K562 (cell line): ENCODE measurements around the gene SPATA32. TPM values are rescaled to one million over a fixed set of nuclear protein-coding genes. Genes with fewer than 3 reads are reported as not detected.

Experiments
- ATAC-seq: fragments of 200-7000 bp; cut with Tn5 transposase; 3 replicates; pipeline ENCODE4 v1.9.1; 2020; ENCODE audit warnings: moderate library complexity
- BruUV-seq: library from RNA; stranded (reverse); fragments of 400-500 nt; replicated peaks from 2 replicates; lab custom pipeline; 2021; lab: Mats Ljungman, UMichigan
- CTCF ChIA-PET: fragments of 300-600 bp; formaldehyde crosslinking; extraction: SDS; loops from one replicate; lab custom pipeline; 2021; ENCODE audit warnings: low intra/inter-chr PET ratio; lab: Yijun Ruan, JAX
- POLR2A ChIA-PET: fragments of 300-600, 350-650 bp; sonication (Branson Sonifier 250); formaldehyde crosslinking; extraction: SDS; loops from one replicate; lab custom pipeline; 2021; ENCODE audit warnings: antibody characterized with exemption, inconsistent platforms; lab: Yijun Ruan, JAX
- DNase-seq, 4 experiments: peaks; one replicate each; pipeline versions ENCODE4 v3.0.0 to v3.0.0-alpha.2; 2011 to 2018; ENCODE audit warnings: low spot score in 3 of 4, mixed read lengths in 3 of 4; ENCODE audit errors: extremely low read depth in 1 of 4
- FAIRE-seq: peaks from 2 replicates; lab custom pipeline; 2011; peaks lifted over from hg19 to GRCh38; lab: Jason Lieb, UNC
- H2AFZ ChIP-seq: 2 replicates; pipeline ENCODE4 v1.6.0; 2011; ENCODE audit warnings: low read depth, low read length, control low read depth, inconsistent platforms
- H3K27ac ChIP-seq: fragments of 200-600 bp; 3 replicates; pipeline ENCODE4 v1.8.0; 2011; ENCODE audit warnings: low read depth, mild to moderate bottlenecking, control low read depth, inconsistent platforms, low read length, moderate library complexity, mixed read lengths; ENCODE audit errors: extremely low read depth
- H3K27me3 ChIP-seq, 2 experiments: fragments of 300-600 bp in 1 of 2; 2 replicates in 1 of 2; 3 replicates in 1 of 2; pipeline versions ENCODE4 v1.6.0 to v1.8.0; 2011; ENCODE audit warnings: inconsistent platforms in 2 of 2, low read length in 2 of 2, mild to moderate bottlenecking in 1 of 2, mixed read lengths in 1 of 2, moderate library complexity in 1 of 2; ENCODE audit not compliant: control insufficient read depth in 2 of 2, insufficient read depth in 2 of 2
- H3K36me3 ChIP-seq: fragments of 300-600 bp; 3 replicates; pipeline ENCODE4 v1.8.0; 2011; ENCODE audit warnings: mild to moderate bottlenecking, low read length, inconsistent platforms; ENCODE audit not compliant: control insufficient read depth, insufficient read depth
- H3K4me1 ChIP-seq, 2 experiments: fragments of 200-600 bp in 1 of 2; replicated peaks in 1 of 2; 2 replicates in 1 of 2; 3 replicates in 1 of 2; pipeline versions ENCODE4 v1.5.1 to v1.8.0; 2011; ENCODE audit warnings: inconsistent platforms in 2 of 2, low read length in 2 of 2, mild to moderate bottlenecking in 1 of 2, mixed read lengths in 1 of 2, moderate library complexity in 1 of 2; ENCODE audit not compliant: control insufficient read depth in 2 of 2, insufficient read depth in 2 of 2
- H3K4me2 ChIP-seq: 2 replicates; pipeline ENCODE4 v1.6.1; 2011; ENCODE audit warnings: low read length, control low read depth, inconsistent platforms, mixed read lengths; ENCODE audit not compliant: insufficient read depth
- H3K4me3 ChIP-seq: fragments of 200-600 bp; sonication (generic), shearing (Covaris generic); 2 replicates; pipeline ENCODE4 v1.5.1; 2016; ENCODE audit warnings: control low read depth, inconsistent platforms
- H3K79me2 ChIP-seq: fragments of 200-600 bp; 3 replicates; pipeline ENCODE4 v1.8.0; 2011; ENCODE audit warnings: low read length, inconsistent platforms; ENCODE audit not compliant: control insufficient read depth, insufficient read depth
- H3K9ac ChIP-seq, 2 experiments: 2 replicates each; pipeline versions ENCODE4 v1.6.0 to v1.6.1; 2011; ENCODE audit warnings: low read depth in 2 of 2, low read length in 2 of 2, control low read depth in 1 of 2, inconsistent platforms in 1 of 2, mild to moderate bottlenecking in 1 of 2, mixed read lengths in 1 of 2; ENCODE audit not compliant: insufficient read depth in 1 of 2
- H3K9me1 ChIP-seq: one replicate; pipeline ENCODE4 v1.6.0; 2011; ENCODE audit warnings: inconsistent platforms, mild to moderate bottlenecking, low read length, moderate library complexity; ENCODE audit not compliant: control insufficient read depth, insufficient read depth
- H3K9me3 ChIP-seq: replicated peaks from 2 replicates; pipeline ENCODE4 v1.5.1; 2011; ENCODE audit warnings: low read depth, low read length, inconsistent platforms; ENCODE audit not compliant: control insufficient read depth, insufficient read depth
- H4K20me1 ChIP-seq: replicated peaks from 2 replicates; pipeline ENCODE4 v1.6.1; 2011; ENCODE audit warnings: low read length, inconsistent platforms, mixed read lengths; ENCODE audit not compliant: control insufficient read depth, insufficient read depth
- ATF3 ChIP-seq, 2 experiments: fragments of 450-650 bp in 1 of 2; sonication (generic) in 1 of 2; formaldehyde crosslinking in 1 of 2; IDR thresholded peaks in 1 of 2; conservative IDR thresholded peaks in 1 of 2; 2 replicates each; pipeline versions ENCODE4 v1.6.1 to v1.8.1; 2016 to 2023; ENCODE audit warnings: mild to moderate bottlenecking in 2 of 2, moderate library complexity in 2 of 2, inconsistent platforms in 1 of 2, missing genetic modification reagents in 1 of 2
- DACH1 ChIP-seq: fragments of 450-650 bp; IDR thresholded peaks from 2 replicates; pipeline ENCODE4 v1.6.1; 2018; ENCODE audit not compliant: partially characterized antibody
- E4F1 ChIP-seq: fragments of 250-450 bp; sonication (Bioruptor Pico); IDR thresholded peaks from 2 replicates; pipeline ENCODE4 v1.5.0; 2021; ENCODE audit warnings: mild to moderate bottlenecking, borderline replicate concordance
- FOXJ3 ChIP-seq: sonication (generic); formaldehyde crosslinking; IDR thresholded peaks from 2 replicates; pipeline ENCODE4 v1.4.0; 2020; ENCODE audit warnings: mild to moderate bottlenecking, missing genetic modification reagents
- GABPB2 ChIP-seq: fragments of 250-450 bp; sonication (Bioruptor Pico); conservative IDR thresholded peaks from 2 replicates; pipeline ENCODE4 v1.5.1; 2021; ENCODE audit warnings: mild to moderate bottlenecking
- IRF1 ChIP-seq: sonication (generic); formaldehyde crosslinking; IDR thresholded peaks from 2 replicates; pipeline ENCODE4 v1.8.0; 2022; ENCODE audit warnings: missing genetic modification reagents, mild to moderate bottlenecking, borderline replicate concordance
- KDM4B ChIP-seq, 2 experiments: fragments of 450-650 bp in 1 of 2; sonication (generic) in 1 of 2; IDR thresholded peaks; 2 replicates each; pipeline ENCODE4 v1.6.1; 2016 to 2017; ENCODE audit warnings: borderline replicate concordance in 2 of 2, antibody characterized with exemption in 1 of 2, low read depth in 1 of 2, mild to moderate bottlenecking in 1 of 2
- POLR2G ChIP-seq: fragments of 200-400 bp; formaldehyde crosslinking; IDR thresholded peaks from 2 replicates; pipeline ENCODE4 v1.6.1; 2017; ENCODE audit warnings: low read depth, mild to moderate bottlenecking, antibody characterized with exemption, low read length, moderate library complexity
- PTBP1 ChIP-seq: fragments of 200-400 bp; formaldehyde crosslinking; IDR thresholded peaks from 2 replicates; pipeline ENCODE4 v1.6.1; 2017; ENCODE audit warnings: low read depth, low read length
- RFX5 ChIP-seq: IDR thresholded peaks from 2 replicates; pipeline ENCODE4 v1.6.1; 2011; ENCODE audit warnings: low read depth, mild to moderate bottlenecking, improper control_type of control experiment, low read length
- STAG1 ChIP-seq: sonication (generic); formaldehyde crosslinking; IDR thresholded peaks from 2 replicates; pipeline ENCODE4 v1.5.0; 2020; ENCODE audit warnings: missing genetic modification reagents, borderline replicate concordance
- STAT5B ChIP-seq: fragments of 250-450 bp; sonication (Bioruptor Pico); IDR thresholded peaks from 2 replicates; pipeline ENCODE4 v1.8.0; 2021; ENCODE audit warnings: mild to moderate bottlenecking, inconsistent platforms
- TGIF2 ChIP-seq: sonication (generic); formaldehyde crosslinking; IDR thresholded peaks from 2 replicates; pipeline ENCODE4 v1.8.1; 2022; ENCODE audit warnings: mild to moderate bottlenecking, missing genetic modification reagents, moderate library complexity
- ZNF316 ChIP-seq: fragments of 450-650 bp; IDR thresholded peaks from 2 replicates; pipeline ENCODE4 v1.6.1; 2016
- WGBS: fragments of 100-300 bp; shearing (Covaris generic); methylation state at CpG from one replicate; pipeline ENCODE4 v1.1.6; 2016; ENCODE audit warnings: low coverage, mixed read lengths; ENCODE audit not compliant: insufficient coverage; ENCODE audit errors: missing lambda C conversion rate; 5-methylcytosine and 5-hydroxymethylcytosine counted together
- in situ Hi-C: fragments of 300-500 bp; cut with MboI; formaldehyde crosslinking; loops from 4 replicates; pipeline ENCODE4 v1.15.0; 2018; ENCODE audit warnings: inconsistent platforms, mixed read lengths
- intact Hi-C: fragments of 100-400 bp; cut with micrococcal nuclease; formaldehyde crosslinking; loops from 2 replicates; pipeline ENCODE4 v1.14.2; 2022
- polyA plus RNA-seq, 8 experiments: library from polyadenylated mRNA; depleted of rRNA in 4 of 8; stranded (reverse) in 5 of 8; unstranded in 3 of 8; fragments of >200 nt; fragmentation: Nextera tagmentation in 2 of 8; fragmentation: Illumina TruSeq in 1 of 8; extraction: Ambion mirVana in 2 of 8; extraction: Trizol in 1 of 8; gene quantifications; 2 replicates each; pipeline versions ENCODE4 v1.2.1 to v1.2.3, GENCODE V29; 2011 to 2014; ENCODE audit warnings: inconsistent platforms in 1 of 8, missing spikeins in 1 of 8
- total RNA-seq, 7 experiments: library from RNA; depleted of rRNA in 6 of 7; stranded (reverse); fragments of >200 nt in 6 of 7; fragmentation: Illumina TruSeq in 2 of 7; extraction: Trizol in 2 of 7; gene quantifications; 2 replicates each; pipeline versions ENCODE4 v1.2.1 to v1.2.3, GENCODE V29; 2011 to 2021; ENCODE audit warnings: low replicate concordance in 1 of 7

SPATA32 gene
- total and polyA plus RNA-seq, 9 of the 15 experiments (the other 6 are each of a cell fraction or from before 2014, with no cell fraction given) = 0.03 to 0.06 TPM; not detected in 7

- FAIRE-seq = no peak
- CTCF ChIA-PET = no interaction called here
- WGBS = 92% methylated on average over 14 of the region's 14 CpGs
These were observed 2.5 kb upstream of the SPATA32 start for GRCh38 chr17:45264430-45264829.

GRCh38 chr17:45263477-45263860 lies 1.6 kb upstream of the SPATA32 start:
- peak; percentile 36 for ATAC-seq
- Histone ChIP-seq H3K4me3 (no peak overlapping the region), H3K4me1 (peaks cover 0 to 18% of the 10 kb centered on the region in 2 experiments; a peak in 2 of 5 replicates), H3K36me3 (peaks cover 60% of the 10 kb centered on the region), H3K9me1 (no peaks in the 10 kb centered on the region), H3K79me2 (no peaks in the 10 kb centered on the region), H3K9ac (0 out of 4 replicates have a peak overlapping the region, but pooled peaks of 1 of the 2 experiments have one; percentile 56), H4K20me1 (0 out of 2 replicates have a peak, but pooled peaks cover 7% of the 10 kb centered on the region), H2AFZ (no peak overlapping the region), H3K27ac (no peak overlapping the region), H3K9me3 (no peaks in the 10 kb centered on the region), H3K27me3 (no peaks in the 10 kb centered on the region), H3K4me2 (no peak overlapping the region)
- in situ Hi-C loops = no loop called here
- WGBS = 62% methylated on average over 7 of the region's 7 CpGs
- intact Hi-C loops = no loop called here
- no peak for FAIRE-seq
- TF ChIP-seq ZNF316 = no peak
- no peak for TF ChIP-seq FOXJ3 (CRISPR knock-in tag)
- no peak for TF ChIP-seq E4F1 (CRISPR knock-in tag)
- TF ChIP-seq RFX5 = no peak
- no peak for TF ChIP-seq IRF1 (CRISPR knock-in tag)
- TF ChIP-seq TGIF2 (CRISPR knock-in tag) = no peak
- no peak for TF ChIP-seq ATF3 (IDR thresholded peaks at IDR 0.05)
- no peak for TF ChIP-seq ATF3 (CRISPR knock-in tag; conservative IDR thresholded peaks at IDR 0.05)
- POLR2A ChIA-PET = interaction anchor here (0.5 kb wide), 1 partner anchor 136 kb away, joined by 3 read pairs; no protein-coding TSS in a partner anchor
- CTCF ChIA-PET = no interaction called here
- no peak for DNase-seq
- BruUV-seq = no TSS peak

More at GRCh38 chr17:45264430-45264829, 2.5 kb upstream of the SPATA32 start:
- Histone ChIP-seq H3K36me3 (peaks cover 68% of the 10 kb centered on the region), H3K27ac (no peak overlapping the region), H3K4me1 (peaks cover 0 to 18% of the 10 kb centered on the region in 2 experiments; a peak in 2 of 5 replicates), H3K4me2 (no peak overlapping the region), H4K20me1 (0 out of 2 replicates have a peak, but pooled peaks cover 7% of the 10 kb centered on the region), H3K9me1 (no peaks in the 10 kb centered on the region), H3K79me2 (no peaks in the 10 kb centered on the region), H3K4me3 (no peak overlapping the region), H2AFZ (no peak overlapping the region), H3K27me3 (no peaks in the 10 kb centered on the region), H3K9ac (peak overlapping the region in 1 of 2 experiments; percentile 40; a peak in 1 of 4 replicates), H3K9me3 (no peaks in the 10 kb centered on the region)
- ATAC-seq = no peak
- intact Hi-C loops = no loop called here
- TF ChIP-seq KDM4B (IDR thresholded peaks at IDR 0.05; ENCODE audit: borderline replicate concordance in 2 of 2, low read depth in 1 of 2) (no peak), GABPB2 (CRISPR knock-in tag) (no peak), STAG1 (CRISPR knock-in tag) (no peak), POLR2G (peak; percentile 49; the same call in 1 of the 2 replicates), DACH1 (no peak), PTBP1 (no peak), STAT5B (CRISPR knock-in tag) (no peak)
- BruUV-seq = no TSS peak
- DNase-seq = no peak
- in situ Hi-C loops = no loop called here
- POLR2A ChIA-PET = no interaction called here
